GM21526 (cell line): ENCODE data around the gene SUCLG2.

Source experiments
- ATAC-seq: cut with Tn5 transposase; IDR thresholded peaks from one replicate; pipeline ENCODE4 v1.9.1; 2021; ENCODE audit warnings: moderate library complexity; ENCODE audit not compliant: unreplicated experiment, low FRiP score

Gene SUCLG2

GRCh38 chr3:67405193-67405592 lies 249.2 kb downstream of the SUCLG2 start:
- no peak for ATAC-seq

GRCh38 chr3:67402873-67403272 lies 251.5 kb downstream of the SUCLG2 start:
- ATAC-seq: no peak

GRCh38 chr3:67401921-67402320 lies 252.5 kb downstream of the SUCLG2 start:
- no peak for ATAC-seq

GRCh38 chr3:67400476-67400875 lies 253.9 kb downstream of the SUCLG2 start:
- no peak for ATAC-seq

- ATAC-seq: peak; percentile 94
These were observed 265.2 kb downstream of the SUCLG2 start for GRCh38 chr3:67389176-67389575.

GRCh38 chr3:67388738-67389137 lies 265.7 kb downstream of the SUCLG2 start:
- ATAC-seq: no peak

- ATAC-seq: no peak
These were observed 268.0 kb downstream of the SUCLG2 start for GRCh38 chr3:67386451-67386850.

GRCh38 chr3:67384760-67385397 lies 269.5 kb downstream of the SUCLG2 start:
- no peak for ATAC-seq

GRCh38 chr3:67384016-67384415 lies 270.4 kb downstream of the SUCLG2 start:
- no peak for ATAC-seq

- no peak for ATAC-seq
These were observed 271.0 kb downstream of the SUCLG2 start for GRCh38 chr3:67383379-67383778.

GRCh38 chr3:67382536-67382935 lies 271.9 kb downstream of the SUCLG2 start:
- no peak for ATAC-seq

GRCh38 chr3:67381667-67382272 lies 272.6 kb downstream of the SUCLG2 start:
- no peak for ATAC-seq

GRCh38 chr3:67380118-67380517 lies 274.3 kb downstream of the SUCLG2 start:
- ATAC-seq: no peak

GRCh38 chr3:67377299-67377698 lies 277.1 kb downstream of the SUCLG2 start:
- ATAC-seq: no peak

GRCh38 chr3:67376416-67376815 lies 278.0 kb downstream of the SUCLG2 start:
- ATAC-seq: no peak

- ATAC-seq: no peak
These were observed 278.4 kb downstream of the SUCLG2 start for GRCh38 chr3:67375976-67376375.

- ATAC-seq: no peak
These were observed 291.7 kb downstream of the SUCLG2 start for GRCh38 chr3:67362686-67363085.

GRCh38 chr3:67361770-67362169 lies 292.6 kb downstream of the SUCLG2 start:
- ATAC-seq: no peak

GRCh38 chr3:67361323-67361722 lies 293.1 kb downstream of the SUCLG2 start:
- no peak for ATAC-seq

GRCh38 chr3:67357610-67358458 lies 296.6 kb downstream of the SUCLG2 start:
- ATAC-seq: peak; percentile 73

GRCh38 chr3:67349551-67350174 lies 304.7 kb downstream of the SUCLG2 start:
- peak; percentile 90 for ATAC-seq
